BE2C (cell line): ENCODE data around the gene TFDP3.
A peak's percentile ranks its signal among the peaks of the same experiment; 100 is the strongest.

Experiments
- DNase-seq: peaks from one replicate; pipeline ENCODE4 v3.0.0-alpha.2; 2020
- H3K27me3 ChIP-seq: fragments of 250-450 bp; sonication (Bioruptor Pico); 2 replicates; pipeline ENCODE4 v1.5.1; 2020; ENCODE audit warnings: mild to moderate bottlenecking
- H3K36me3 ChIP-seq: fragments of 250-450 bp; sonication (Bioruptor Pico); 2 replicates; pipeline ENCODE4 v1.5.1; 2020; ENCODE audit warnings: mild to moderate bottlenecking
- H3K4me1 ChIP-seq: fragments of 250-450 bp; sonication (Bioruptor Pico); 2 replicates; pipeline ENCODE4 v1.5.1; 2020
- H3K4me3 ChIP-seq: 2 replicates; pipeline ENCODE4 v1.5.1; 2011; ENCODE audit warnings: low read depth, low read length
- H3K9me3 ChIP-seq: fragments of 250-450 bp; sonication (Bioruptor Pico); 2 replicates; pipeline ENCODE4 v1.5.1; 2020
- TF ChIP-seq, protein P1 (sequence below): IDR thresholded peaks from 2 replicates; pipeline ENCODE4 v1.5.1; 2012; ENCODE audit warnings: mild to moderate bottlenecking, low read depth, low read length

TFDP3 gene

DNA sequence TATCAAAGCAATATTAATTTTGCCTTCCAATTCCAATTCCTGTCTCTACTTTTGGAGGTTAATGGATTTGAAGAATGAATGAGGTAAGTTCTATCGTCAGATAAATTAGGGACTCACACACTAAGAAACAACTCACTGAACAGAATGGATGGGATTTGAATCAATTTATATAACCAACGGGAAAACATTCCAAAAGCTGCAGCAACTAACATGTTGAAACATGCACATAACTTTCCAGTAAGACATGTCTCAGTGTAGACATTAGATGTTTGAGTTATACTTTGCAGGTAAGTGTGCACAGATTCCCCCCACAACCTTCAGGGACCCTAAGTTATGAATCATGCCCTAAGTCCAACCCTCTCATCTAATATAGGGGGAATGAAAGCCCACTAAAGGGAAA lies 34.3 kb downstream of the TFDP3 start:
- no peak overlapping the region for H3K4me3 ChIP-seq
- DNase-seq, result no peak
- TF ChIP-seq, protein P1, sequence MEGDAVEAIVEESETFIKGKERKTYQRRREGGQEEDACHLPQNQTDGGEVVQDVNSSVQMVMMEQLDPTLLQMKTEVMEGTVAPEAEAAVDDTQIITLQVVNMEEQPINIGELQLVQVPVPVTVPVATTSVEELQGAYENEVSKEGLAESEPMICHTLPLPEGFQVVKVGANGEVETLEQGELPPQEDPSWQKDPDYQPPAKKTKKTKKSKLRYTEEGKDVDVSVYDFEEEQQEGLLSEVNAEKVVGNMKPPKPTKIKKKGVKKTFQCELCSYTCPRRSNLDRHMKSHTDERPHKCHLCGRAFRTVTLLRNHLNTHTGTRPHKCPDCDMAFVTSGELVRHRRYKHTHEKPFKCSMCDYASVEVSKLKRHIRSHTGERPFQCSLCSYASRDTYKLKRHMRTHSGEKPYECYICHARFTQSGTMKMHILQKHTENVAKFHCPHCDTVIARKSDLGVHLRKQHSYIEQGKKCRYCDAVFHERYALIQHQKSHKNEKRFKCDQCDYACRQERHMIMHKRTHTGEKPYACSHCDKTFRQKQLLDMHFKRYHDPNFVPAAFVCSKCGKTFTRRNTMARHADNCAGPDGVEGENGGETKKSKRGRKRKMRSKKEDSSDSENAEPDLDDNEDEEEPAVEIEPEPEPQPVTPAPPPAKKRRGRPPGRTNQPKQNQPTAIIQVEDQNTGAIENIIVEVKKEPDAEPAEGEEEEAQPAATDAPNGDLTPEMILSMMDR, result no peak
- no peaks in the 10 kb centered on the region for H3K27me3 ChIP-seq
- no peaks in the 10 kb centered on the region for H3K36me3 ChIP-seq
- H3K9me3 ChIP-seq, result no peaks in the 10 kb centered on the region
- H3K4me1 ChIP-seq, result no peaks in the 10 kb centered on the region

DNA sequence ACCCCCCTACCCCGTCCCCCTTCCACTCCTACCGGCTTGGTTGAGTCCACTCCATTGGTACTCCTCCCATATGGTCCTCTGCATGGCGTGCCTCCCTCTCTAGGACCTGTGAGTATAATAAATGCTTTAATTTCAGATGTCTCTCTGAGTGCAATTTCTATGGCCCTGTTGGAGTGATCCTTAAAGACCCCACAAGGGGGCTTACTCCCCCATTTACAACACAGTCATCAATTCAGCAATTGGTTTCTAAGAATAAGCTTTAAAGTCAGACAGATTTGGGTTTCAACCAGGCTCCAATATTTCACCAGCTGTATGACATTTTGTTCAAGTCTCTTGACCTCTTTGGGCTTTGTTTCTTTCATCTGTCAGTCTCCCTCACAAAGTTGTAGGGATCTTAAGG lies 38.7 kb downstream of the TFDP3 start:
- TF ChIP-seq, protein P1, result no peak
- Histone ChIP-seq H3K4me1 (no peaks in the 10 kb centered on the region), H3K27me3 (no peaks in the 10 kb centered on the region), H3K36me3 (no peaks in the 10 kb centered on the region), H3K4me3 (no peak overlapping the region), H3K9me3 (no peaks in the 10 kb centered on the region)
- DNase-seq, result no peak

DNA sequence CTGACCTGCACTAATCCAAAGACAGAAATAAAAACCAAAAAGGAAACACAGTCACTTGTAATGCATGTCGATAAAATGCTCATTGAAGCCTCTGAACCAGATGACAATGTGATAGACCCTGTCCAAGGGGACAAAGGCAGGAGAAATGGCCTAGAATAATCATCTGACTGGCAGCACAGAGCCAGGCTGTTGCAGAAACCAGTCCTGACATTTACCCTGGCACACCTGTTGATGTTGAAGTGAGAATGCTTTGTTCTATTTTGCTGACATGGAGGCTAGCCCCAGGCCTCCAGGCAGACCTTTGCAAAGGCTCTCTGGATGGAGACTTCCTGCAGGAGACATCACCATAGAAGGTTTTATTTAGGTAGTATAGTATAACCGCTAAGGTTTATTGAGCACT lies 41.0 kb downstream of the TFDP3 start:
- TF ChIP-seq, protein P1, result no peak
- no peak for DNase-seq
- Histone ChIP-seq H3K4me3 (no peak overlapping the region), H3K27me3 (no peaks in the 10 kb centered on the region), H3K36me3 (no peaks in the 10 kb centered on the region), H3K4me1 (no peaks in the 10 kb centered on the region), H3K9me3 (no peaks in the 10 kb centered on the region)

DNA sequence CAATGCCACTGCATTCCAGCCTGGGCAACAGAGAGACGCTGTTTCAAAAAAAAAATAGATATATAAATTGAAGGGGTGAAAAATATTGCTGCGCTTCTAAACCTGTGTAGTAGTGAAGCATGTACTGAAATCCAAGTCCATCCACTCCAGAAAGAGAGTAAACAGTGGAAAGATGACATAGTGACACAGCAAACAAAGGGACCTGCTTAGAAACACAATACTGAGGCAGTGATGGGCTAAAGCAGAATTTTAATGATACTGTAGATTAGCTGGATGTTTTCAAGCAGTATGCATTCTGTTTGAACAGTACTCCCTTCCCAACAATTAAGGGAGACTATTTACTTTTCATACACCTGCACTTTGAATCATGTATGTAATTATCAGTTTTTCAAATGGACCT lies 42.5 kb downstream of the TFDP3 start:
- H3K36me3 ChIP-seq, result no peaks in the 10 kb centered on the region
- no peaks in the 10 kb centered on the region for H3K4me1 ChIP-seq
- H3K27me3 ChIP-seq, result no peaks in the 10 kb centered on the region
- no peak overlapping the region for H3K4me3 ChIP-seq
- H3K9me3 ChIP-seq, result no peaks in the 10 kb centered on the region
- no peak for DNase-seq
- TF ChIP-seq, protein P1, result no peak

DNA sequence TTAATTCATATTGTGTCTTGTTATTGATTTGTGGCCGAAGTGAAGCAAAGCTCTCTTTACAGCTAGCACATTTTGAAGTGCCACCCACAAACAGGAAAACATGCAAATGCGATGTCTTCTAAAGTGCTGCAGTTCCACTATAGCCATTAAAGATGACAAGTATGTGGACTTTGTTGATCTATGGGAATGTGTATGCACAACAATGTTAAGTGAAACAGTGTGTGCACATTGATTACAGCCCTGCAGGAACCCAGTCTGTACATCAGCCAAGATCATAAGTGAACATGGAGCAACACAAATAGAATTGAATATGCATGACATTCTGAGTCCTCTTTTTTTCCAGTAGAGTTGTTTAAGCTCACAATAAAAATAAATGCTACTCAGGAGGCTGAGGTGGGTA lies 43.0 kb downstream of the TFDP3 start:
- Histone ChIP-seq H3K9me3 (no peaks in the 10 kb centered on the region), H3K4me3 (no peak overlapping the region), H3K36me3 (no peaks in the 10 kb centered on the region), H3K4me1 (no peaks in the 10 kb centered on the region), H3K27me3 (no peaks in the 10 kb centered on the region)
- no peak for DNase-seq
- TF ChIP-seq, protein P1, result no peak

DNA sequence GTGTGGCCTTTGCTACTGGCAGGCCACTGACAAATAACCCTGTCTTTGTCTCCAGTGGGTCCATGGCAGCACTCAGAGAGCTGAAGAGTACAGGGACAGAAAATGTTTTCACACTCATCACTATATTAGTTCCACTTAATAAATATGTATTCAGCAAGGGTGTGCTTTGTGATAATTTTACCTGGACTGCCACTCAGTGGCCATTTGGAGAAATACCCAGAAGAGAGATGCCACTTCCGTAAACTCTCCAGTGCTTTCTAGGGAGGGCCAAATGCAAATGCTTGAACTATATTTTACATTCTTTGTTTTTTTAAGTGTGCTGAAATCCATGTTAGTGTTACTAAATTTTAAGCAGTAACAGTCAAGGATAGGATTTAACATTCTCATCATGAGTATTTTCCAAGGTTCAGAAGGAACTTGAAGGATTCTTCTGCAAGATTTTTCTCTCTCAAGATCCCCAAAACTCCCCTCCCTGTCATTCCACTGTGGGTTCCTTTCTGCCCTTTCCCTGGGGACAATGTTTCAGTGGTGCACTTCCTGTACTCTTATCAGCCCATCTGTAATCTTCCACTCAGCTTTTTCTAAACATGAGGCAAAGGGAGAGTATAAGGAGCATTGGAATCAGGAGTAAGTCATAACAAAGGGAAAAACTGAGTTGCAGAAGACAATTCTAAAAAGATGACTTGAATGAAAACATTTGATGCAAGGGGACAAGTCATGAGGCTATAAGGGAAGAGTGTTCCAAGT lies 46.0 kb downstream of the TFDP3 start:
- Histone ChIP-seq H3K4me1 (no peaks in the 10 kb centered on the region), H3K27me3 (no peaks in the 10 kb centered on the region), H3K36me3 (no peaks in the 10 kb centered on the region), H3K9me3 (no peaks in the 10 kb centered on the region), H3K4me3 (no peak overlapping the region)
- TF ChIP-seq, protein P1, result peak; percentile 18; the same call in 1 of the 2 replicates
- DNase-seq, result no peak
